Endometrial microvascular endothelial cells (primary cell): ENCODE results near the gene EPHA1. TPM values are rescaled to one million over a fixed set of nuclear protein-coding genes. Genes with fewer than 3 reads are reported as not detected.

Source experiments
- in situ Hi-C: cut with HindIII; loops from 2 replicates; pipeline ENCODE4 v1.10.0; 2017; ENCODE audit warnings: low sequenced_read_pairs, low pct_unique_long_range_greater_than_20kb; ENCODE audit errors: inconsistent ontology term
- total RNA-seq: library from RNA; depleted of rRNA; stranded (reverse); fragments of >200 nt; gene quantifications from one replicate; pipeline ENCODE4 v1.2.3, GENCODE V29; 2015; ENCODE audit errors: inconsistent ontology term

The EPHA1 gene
- total RNA-seq, 1 donor from 2014 or later = 0.28 TPM

DNA sequence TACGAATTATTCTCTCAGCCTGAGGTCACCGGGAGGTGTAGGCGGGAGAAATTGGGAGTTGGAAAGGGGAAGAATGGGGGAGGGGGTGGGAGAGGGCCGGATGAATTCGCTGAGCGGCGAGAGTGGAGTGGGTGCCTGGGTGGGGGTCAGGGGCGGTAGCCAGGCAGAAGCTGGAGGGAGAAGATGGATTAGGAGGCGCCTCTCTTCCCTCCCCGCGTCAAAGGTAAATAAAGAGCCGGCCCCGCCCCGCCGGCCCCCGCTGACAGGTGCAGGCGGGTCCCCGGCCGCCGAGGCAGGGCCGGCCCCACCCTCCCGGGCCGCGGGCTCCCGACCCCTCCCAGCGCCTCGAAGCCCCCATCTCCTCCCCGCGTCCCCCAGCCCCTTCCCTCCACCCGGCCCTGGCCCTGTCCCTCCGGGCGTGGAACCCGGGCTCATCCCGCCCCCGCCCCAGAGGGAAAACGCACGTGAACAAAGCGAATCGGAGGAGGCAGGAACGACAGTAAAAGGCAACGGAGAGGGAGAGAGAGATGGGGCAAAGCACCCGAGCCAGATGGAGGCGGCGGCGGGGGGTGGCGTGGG is 47.0 kb downstream of the EPHA1 start:
- in situ Hi-C loops = no loop called here

DNA sequence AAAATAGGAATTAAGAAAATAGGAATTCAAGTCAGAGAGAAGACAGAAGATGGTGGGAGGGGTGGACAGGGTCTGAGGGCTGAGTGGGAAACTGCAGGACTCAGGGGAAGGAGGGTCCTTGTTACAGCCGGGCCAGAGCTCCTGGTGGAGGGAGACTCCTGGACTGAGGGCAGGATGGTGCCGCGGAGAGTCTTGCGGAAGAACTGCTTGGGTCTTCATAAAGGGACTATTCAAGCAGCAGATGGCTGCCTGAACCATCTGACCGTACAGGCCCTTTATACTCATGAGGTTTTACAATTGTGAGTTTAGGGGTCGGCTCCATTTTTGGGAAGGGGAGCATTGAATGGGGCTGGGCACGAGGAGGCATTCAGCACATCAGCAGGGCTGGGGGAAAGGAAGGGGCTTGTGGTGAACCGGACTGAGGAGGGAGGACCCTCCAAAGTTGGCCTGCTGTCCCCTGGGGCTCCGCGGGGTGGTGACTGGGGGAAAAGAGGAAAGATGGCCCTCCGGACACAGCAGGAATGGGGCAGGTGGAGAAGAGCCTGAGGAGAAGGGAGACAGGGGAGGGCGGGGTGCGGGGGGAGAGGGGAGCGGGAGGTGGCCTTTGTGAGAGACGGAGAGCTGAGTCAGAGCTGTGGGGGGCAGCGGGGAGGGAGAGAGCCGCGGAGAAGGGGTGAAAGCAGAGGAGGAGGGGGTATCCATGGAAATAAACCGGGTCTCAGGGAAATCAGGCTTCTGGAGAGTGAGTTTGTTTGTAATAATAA is 47.7 kb downstream of the EPHA1 start:
- in situ Hi-C loops = no loop called here

DNA sequence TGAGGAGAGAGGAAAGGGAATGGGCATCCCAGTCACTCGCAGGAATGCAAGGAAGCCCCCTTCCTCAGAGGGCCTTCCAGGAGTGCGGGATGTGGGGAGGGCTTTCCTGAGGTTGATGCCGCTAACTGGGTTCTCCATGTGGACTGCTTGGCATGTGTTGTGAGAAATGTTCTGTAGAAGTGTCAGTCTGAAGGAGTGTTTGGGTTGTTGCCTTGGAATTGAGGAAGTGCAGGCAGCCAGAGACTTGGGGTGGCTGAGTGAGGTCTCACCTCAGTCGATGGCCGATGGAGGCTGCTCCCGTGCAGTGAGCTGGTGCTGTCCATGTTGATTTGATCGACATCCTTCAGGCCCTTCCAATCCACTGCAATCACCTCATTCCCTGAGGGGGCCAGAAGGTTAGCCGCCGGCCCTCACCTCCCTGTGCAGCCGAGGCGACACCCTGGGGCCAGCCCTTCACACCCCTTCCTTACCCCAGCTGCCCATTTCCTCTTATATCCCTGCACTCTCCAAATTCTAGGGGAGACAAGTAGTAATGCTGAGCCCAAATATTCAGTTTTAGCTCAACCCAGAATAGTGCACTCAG is 48.8 kb downstream of the EPHA1 start:
- in situ Hi-C loops = no loop called here

DNA sequence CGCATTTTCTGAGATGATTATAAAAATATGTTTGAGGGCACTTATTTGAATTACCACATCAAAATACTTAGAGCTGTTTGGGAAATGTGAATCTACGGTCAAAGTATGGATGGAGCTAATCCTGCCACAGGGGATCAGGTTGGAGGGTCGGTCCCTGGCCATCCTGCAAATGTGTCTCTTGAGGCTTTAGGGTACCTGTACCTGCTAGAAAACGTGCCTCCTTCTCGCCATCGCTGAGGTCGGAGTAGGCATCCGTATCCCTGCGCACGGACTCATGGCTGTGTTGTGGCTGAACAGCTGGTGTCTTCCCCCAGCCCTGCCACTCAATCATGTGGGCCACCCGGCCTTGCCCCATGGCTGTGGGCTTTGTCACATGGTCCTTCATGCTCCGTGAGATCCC is 50.0 kb downstream of the EPHA1 start:
- in situ Hi-C loops = no loop called here

DNA sequence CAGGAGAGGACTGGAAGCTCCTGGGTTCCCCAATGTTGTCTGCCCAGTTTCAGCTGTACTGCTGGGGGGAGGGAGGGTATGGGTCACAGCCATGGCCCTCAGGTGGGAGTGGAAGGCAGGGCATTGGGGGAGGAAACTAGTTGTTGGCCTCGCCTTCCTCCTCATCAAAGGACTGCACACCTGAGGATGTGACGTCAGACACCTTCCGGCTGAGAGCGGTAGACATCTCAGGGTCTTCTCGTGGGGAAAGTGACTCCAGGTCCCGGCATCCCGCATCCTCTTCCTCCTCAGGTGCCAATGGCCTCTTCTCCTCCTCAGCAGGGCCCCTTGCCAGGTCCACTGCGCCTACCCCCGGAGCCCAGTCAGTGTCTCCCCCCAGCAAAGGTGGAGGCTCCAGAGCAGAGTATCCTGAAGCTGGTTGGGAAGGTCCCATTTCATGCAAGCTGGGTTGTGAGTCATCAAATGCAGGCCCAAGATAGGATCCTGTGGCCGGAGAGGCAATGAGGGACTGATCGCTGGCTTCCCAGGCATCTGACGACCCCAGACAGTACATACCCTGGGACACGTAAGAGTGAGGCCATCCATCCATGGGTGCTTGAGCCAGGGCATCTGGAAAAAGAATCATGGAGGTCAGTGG is 52.1 kb downstream of the EPHA1 start:
- in situ Hi-C loops = no loop called here

DNA sequence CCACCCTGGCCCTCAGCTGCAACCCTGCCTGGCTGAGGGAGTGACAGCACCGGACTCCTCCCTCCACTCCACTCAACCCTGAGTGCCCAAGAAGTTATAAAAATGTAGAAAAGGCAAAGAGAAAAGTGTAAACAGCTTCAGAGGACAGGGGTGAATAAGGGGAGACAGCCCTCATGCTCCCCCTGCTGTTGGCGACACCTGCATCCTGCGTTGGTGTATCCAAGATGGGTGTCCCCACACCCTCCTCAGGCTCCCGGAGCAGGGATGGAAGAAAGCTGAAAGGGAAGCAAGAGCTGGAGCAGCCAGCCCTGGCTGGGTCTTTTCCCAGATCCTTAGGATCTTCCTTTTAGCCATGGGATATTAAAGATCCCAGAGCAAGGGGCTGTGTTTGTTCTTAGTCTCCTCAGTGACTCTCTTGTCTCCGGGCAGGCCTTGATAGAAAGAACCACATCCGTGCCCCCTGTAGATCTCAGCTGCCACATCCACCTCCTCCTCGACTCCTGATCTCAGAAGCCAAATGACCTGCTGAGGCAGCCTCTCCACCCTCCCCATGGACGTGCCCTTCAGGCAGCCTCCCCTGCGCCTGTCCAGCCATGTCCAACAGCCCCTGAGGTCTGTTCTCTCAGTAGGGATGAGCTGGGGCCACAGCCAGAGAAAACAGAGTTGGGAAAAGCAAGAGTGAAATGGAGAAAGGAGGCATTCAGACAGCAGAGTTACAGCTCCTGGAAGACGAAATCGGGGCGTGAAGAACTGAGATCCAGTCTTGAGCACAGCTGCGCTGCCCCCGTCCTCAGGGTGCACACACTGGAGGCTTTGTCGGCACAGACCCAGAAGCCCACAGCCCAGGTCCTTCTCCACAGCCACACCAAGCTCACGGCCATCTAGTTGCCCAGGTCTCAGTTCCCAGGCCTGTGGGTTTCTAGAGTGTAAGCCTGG is 52.9 kb downstream of the EPHA1 start:
- in situ Hi-C loops = no loop called here

DNA sequence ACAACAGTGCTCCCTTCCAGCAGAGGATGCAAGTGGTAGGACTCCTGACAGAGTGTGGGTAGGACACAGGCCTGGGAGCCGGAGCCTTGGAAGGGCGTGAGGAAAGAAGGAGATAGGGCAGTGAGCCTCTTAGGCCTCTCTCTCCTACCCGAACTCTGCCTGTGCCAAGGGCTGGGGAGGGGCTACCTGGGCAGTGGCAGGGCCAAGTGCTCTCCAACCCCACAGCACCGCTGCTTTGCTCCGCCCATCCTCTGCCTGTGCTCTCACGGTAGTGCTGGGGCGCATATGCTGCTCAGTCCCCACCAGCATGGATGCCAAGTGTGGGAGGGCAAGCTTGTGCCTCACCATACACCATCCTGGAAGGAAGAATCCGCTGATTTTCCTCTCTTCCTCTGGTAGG is 53.7 kb downstream of the EPHA1 start:
- in situ Hi-C loops = no loop called here

DNA sequence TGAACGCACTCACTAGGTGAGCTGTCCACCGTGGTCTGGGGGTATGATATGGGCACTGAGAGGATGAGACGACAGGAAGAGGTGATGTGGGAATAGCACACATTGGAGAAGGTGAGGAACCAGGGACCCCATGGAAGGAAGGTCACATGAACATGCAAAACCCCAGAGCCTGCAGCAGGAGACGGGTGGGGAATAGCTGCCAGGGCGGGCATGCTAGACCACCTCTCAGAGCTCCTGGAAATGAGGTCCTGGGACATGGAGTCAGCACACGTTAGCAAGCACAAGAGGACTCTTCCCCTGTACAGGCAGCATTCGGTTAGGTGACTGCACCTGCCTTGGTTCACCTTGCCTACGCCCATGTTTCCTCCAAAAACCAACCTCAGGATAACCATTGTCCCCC is 54.3 kb downstream of the EPHA1 start:
- in situ Hi-C loops = no loop called here

DNA sequence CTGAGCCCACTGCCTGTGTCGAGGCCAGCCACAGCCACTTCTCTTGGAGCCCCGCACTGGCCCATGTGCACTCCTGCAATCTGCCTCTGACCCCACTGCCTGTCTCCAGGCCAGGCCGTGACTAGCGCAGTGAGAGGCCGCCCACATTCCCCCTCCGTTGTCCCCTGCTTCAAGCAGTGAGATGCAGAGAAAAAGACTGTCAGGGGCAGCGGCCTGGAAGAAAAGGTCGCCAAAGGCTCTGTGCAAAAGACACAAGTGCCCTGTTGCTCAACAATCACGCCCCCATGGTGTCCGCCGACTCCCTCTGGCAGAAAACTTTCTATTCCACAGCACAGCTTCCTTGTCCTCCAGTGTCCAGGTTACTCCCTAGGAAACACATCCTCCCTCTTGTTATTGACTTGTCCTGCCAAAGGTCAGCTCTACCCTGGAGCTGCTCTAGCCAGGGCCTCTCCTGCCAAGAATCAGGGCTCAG is 56.1 kb downstream of the EPHA1 start:
- in situ Hi-C loops = no loop called here

DNA sequence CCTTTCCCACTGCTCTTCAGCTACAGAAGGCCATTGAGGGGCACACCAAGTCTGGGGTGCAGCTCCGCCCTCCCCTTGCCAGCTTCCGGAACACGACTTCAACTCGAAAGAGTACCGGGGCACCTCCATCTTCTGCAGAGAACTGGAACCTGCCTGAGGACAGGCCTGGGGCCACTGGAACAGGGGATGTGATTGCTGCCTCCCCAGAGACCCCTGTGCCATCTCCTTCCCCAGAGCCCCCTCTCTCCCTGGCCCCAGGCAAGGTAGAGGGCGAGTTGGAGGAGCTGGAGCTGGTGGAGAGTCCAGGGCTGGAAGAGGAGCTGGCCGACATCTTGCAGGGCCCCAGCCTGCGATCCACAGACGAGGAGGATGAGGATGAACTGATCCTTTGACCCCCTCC is 57.1 kb downstream of the EPHA1 start:
- in situ Hi-C loops = no loop called here

DNA sequence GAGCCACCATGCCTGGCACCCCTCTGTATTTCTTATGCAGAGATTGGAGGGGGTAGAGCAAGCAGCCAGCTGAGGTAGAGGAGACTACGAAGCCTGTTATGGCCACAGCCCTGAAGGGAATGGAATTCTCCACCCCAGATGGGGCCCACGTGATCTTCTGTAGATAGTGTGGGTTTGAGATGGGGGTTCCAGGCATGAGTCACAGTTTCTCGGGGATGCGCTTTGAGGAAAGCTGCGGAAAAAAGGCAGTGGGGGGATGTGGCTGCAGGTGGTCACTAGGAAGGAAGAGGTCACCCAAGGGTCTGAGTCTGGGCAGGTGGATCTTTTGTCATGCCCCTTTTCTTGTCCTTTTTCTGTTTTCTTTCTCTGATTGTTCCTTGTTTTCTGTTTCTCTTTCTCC is 57.6 kb downstream of the EPHA1 start:
- in situ Hi-C loops = no loop called here

DNA sequence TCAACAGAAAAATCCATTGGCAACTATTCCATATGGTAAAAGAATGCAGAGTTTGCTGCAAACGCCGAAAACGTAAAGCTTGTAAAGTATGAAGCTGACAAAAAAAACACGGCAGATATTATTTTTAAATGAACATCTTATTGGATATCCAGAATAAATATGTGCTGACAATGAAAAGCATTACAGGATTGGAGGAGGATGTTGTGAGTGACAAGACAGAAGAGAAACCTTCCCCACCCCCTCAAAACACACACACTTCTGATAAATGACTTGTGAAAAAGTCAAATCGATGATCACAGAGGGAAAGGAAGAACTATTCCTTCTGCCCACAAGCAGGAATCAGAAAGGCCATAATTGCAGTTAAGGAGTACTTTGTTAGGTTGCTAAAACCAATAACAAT is 60.7 kb downstream of the EPHA1 start:
- in situ Hi-C loops = loop anchor here (25.0 kb wide), 1 partner anchor 111 kb away; no protein-coding TSS in a partner anchor

DNA sequence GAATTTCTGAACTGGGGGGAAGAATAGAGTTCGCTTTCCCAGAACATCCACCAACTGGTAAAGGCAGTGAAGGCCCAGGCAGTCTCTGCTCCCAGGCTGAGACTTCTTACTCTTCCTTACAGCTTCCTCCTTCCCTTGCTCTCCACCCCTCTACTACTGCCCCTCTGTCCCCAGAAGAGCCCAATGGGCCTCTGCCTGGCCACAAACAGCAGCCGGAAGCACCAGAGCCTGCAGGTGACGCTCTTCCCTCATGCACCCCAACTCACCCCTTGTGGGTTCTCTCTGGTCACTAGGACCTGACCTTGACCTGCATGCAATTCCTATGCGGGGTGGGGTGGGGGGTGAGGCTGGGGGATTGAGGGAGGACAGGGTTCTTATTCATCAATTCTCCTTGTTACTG is 62.6 kb downstream of the EPHA1 start:
- in situ Hi-C loops = loop anchor here (25.0 kb wide), 1 partner anchor 109 kb away; no protein-coding TSS in a partner anchor

DNA sequence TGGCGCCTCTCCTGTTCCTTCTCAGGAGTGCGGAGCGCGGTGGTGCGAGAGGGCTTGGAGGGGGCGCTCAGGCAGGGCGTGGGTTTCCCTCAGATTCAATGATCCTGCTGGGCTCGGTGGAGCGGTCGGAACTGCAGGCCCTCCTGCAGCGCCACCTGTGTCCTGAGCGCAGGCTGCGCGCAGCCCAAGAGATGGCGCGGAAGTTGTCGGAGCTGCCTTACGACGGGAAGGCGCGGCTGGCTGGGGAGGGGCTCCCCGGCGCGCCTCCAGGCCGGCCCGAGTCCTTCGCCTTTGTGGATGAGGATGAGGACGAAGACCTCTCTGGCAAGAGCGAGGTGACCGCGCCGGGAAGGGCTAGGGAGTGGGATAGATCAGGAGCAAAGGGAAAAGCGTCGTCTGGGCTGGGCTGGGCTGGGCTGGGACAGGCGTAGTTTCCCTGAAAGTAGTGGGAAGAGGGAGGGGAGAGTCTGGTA is 63.2 kb downstream of the EPHA1 start:
- in situ Hi-C loops = loop anchor here (25.0 kb wide), 1 partner anchor 108 kb away; no protein-coding TSS in a partner anchor

DNA sequence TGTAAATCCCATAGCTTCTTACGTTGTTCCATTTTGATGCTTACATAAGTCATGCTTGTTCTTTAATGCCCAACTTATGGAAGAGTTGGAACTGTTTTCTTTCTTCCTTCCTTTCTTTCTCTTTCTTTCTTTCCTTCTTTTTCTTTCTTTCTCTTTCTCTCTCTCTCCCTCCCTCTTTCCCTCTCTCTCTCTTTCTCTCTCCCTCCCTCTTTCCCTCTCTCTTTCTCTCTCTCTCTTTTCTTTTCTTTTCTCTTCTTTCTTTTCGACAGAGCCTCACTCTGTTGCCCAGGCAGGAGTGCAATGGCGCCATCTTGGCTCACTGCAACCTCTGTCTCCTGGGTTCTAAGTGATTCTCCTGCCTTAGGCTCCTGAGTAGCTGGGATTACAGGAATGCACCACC is 65.1 kb downstream of the EPHA1 start:
- in situ Hi-C loops = loop anchor here (25.0 kb wide), 1 partner anchor 106 kb away; no protein-coding TSS in a partner anchor

DNA sequence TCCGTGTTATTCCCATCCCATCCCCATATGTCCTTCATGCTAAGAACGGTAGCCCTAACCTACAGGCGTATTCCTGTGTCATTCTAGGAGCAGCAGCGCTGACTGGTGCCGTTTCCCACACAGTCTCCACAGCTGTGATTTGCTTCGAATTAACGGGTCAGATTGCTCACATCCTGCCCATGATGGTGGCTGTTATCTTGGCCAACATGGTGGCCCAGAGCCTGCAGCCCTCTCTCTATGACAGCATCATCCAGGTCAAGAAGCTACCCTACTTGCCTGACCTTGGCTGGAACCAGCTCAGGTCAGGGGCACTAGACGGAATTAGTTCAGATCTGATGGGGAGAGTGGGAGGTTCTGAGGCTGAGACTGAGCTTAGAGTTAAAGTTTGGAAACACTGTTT is 66.8 kb downstream of the EPHA1 start:
- in situ Hi-C loops = loop anchor here (25.0 kb wide), 1 partner anchor 105 kb away; no protein-coding TSS in a partner anchor
